HepG2 (cell line): ENCODE data around the gene SIGLEC1.

Source experiments
- CREM ChIP-seq, 2 experiments: sonication (generic) in 1 of 2; formaldehyde crosslinking in 1 of 2; IDR thresholded peaks; 2 replicates each; pipeline versions ENCODE4 v1.4.0 to v1.6.1; 2016 to 2020; ENCODE audit warnings: antibody characterized with exemption in 1 of 2, mild to moderate bottlenecking in 1 of 2, missing genetic modification reagents in 1 of 2
- CTCF ChIP-seq: sonication (generic); formaldehyde crosslinking; IDR thresholded peaks from 2 replicates; pipeline ENCODE4 v1.5.0; 2020; ENCODE audit warnings: mild to moderate bottlenecking, missing genetic modification reagents, moderate library complexity
- ESRRA ChIP-seq: sonication (generic); formaldehyde crosslinking; IDR thresholded peaks from 2 replicates; pipeline ENCODE4 v1.5.1; 2020; ENCODE audit warnings: mild to moderate bottlenecking, low read depth, missing genetic modification reagents
- GTF2F1 ChIP-seq: fragments of 150-350 bp; IDR thresholded peaks from 2 replicates; pipeline ENCODE4 v1.6.1; 2014; ENCODE audit warnings: low read length
- KDM2A ChIP-seq: sonication (generic); formaldehyde crosslinking; IDR thresholded peaks from 2 replicates; pipeline ENCODE4 v1.4.0; 2020; ENCODE audit warnings: low read depth, missing genetic modification reagents, borderline replicate concordance
- KLF6 ChIP-seq: IDR thresholded peaks from 2 replicates; pipeline ENCODE4 v1.8.0; 2016; ENCODE audit warnings: missing biosample characterization, missing genetic modification reagents
- MAFF ChIP-seq: IDR thresholded peaks from 2 replicates; pipeline ENCODE4 v1.6.1; 2011; ENCODE audit warnings: low read depth, low read length, improper control_type of control experiment
- TAF1 ChIP-seq: sonication (generic); formaldehyde crosslinking; IDR thresholded peaks from 2 replicates; pipeline ENCODE4 v1.4.0; 2020; ENCODE audit warnings: missing genetic modification reagents
- TBP ChIP-seq: sonication (generic); formaldehyde crosslinking; IDR thresholded peaks from 2 replicates; pipeline ENCODE4 v1.5.0; 2020; ENCODE audit warnings: missing genetic modification reagents
- ZFYVE20 ChIP-seq: sonication (generic); formaldehyde crosslinking; IDR thresholded peaks from 2 replicates; pipeline ENCODE4 v1.8.0; 2023; ENCODE audit warnings: low read depth, mild to moderate bottlenecking, moderate library complexity, missing genetic modification reagents, borderline replicate concordance
- ZMAT5 ChIP-seq: sonication (generic); formaldehyde crosslinking; IDR thresholded peaks from 2 replicates; pipeline ENCODE4 v1.5.0; 2020; ENCODE audit warnings: mild to moderate bottlenecking, low read depth, missing genetic modification reagents, borderline replicate concordance
- ZNF549 ChIP-seq: sonication (generic); formaldehyde crosslinking; IDR thresholded peaks from 2 replicates; pipeline ENCODE4 v1.5.0; 2020; ENCODE audit warnings: missing genetic modification reagents
- ZNF639 ChIP-seq: conservative IDR thresholded peaks from 2 replicates; pipeline ENCODE4 v1.6.1; 2018; ENCODE audit warnings: missing genetic modification reagents
- ZNF777 ChIP-seq: sonication (generic); formaldehyde crosslinking; IDR thresholded peaks from 2 replicates; pipeline ENCODE4 v1.4.0; 2020; ENCODE audit warnings: missing genetic modification reagents

GRCh38 chr20:3719046-3719445 is 6.6 kb upstream of the SIGLEC1 start:
- TF ChIP-seq CTCF (CRISPR knock-in tag) (no peak), ZMAT5 (no peak), MAFF (no peak), ZFYVE20 (CRISPR knock-in tag) (no peak), ESRRA (CRISPR knock-in tag) (no peak), TBP (no peak), KLF6 (no peak), ZNF639 (CRISPR knock-in tag) (no peak), ZNF777 (CRISPR knock-in tag) (no peak), KDM2A (CRISPR knock-in tag) (no peak), ZNF549 (CRISPR knock-in tag) (no peak), CREM (IDR thresholded peaks at IDR 0.05) (no peak), CREM (CRISPR knock-in tag; IDR thresholded peaks at IDR 0.05) (no peak), GTF2F1 (no peak), TAF1 (no peak)
